Panc1 (cell line): ENCODE measurements around the gene ATP6V1E1. TPM values are rescaled to one million over a fixed set of nuclear protein-coding genes. Genes with fewer than 3 reads are reported as not detected.

Experiments
- ATAC-seq: fragments of 200-7000 bp; cut with Tn5 transposase; 2 replicates; pipeline ENCODE4 v1.9.1; 2020; ENCODE audit warnings: mild to moderate bottlenecking, moderate library complexity
- BruUV-seq: library from RNA; stranded (reverse); fragments of 400-500 nt; replicated peaks from 2 replicates; lab custom pipeline; 2021; lab: Mats Ljungman, UMichigan
- CTCF ChIA-PET: fragments of 300-600 bp; sonication (Branson Sonifier 250); formaldehyde crosslinking; loops from one replicate; lab custom pipeline; 2022; ENCODE audit warnings: antibody characterized with exemption; lab: Charles Lee
- POLR2A ChIA-PET: fragments of 300-600 bp; sonication (Branson Sonifier 250); formaldehyde crosslinking; loops from one replicate; lab custom pipeline; 2022; ENCODE audit warnings: antibody characterized with exemption; lab: Charles Lee
- DNase-seq: peaks from one replicate; pipeline ENCODE4 v3.0.0-alpha.2; 2010; ENCODE audit warnings: low read depth, low spot score
- H3K27ac ChIP-seq: 2 replicates; pipeline ENCODE4 v1.5.1; 2011; ENCODE audit warnings: mild to moderate bottlenecking, low read length, inconsistent platforms
- H3K27me3 ChIP-seq: fragments of 200-500 bp; sonication (Bioruptor generic); 2 replicates; pipeline ENCODE4 v1.6.0; 2014; ENCODE audit warnings: low read length, inconsistent platforms; ENCODE audit not compliant: control insufficient read depth, insufficient read depth
- H3K36me3 ChIP-seq: fragments of 200-500 bp; sonication (Bioruptor generic); 2 replicates; pipeline ENCODE4 v1.5.1; 2014; ENCODE audit warnings: inconsistent platforms, mild to moderate bottlenecking, low read length, moderate library complexity; ENCODE audit not compliant: control insufficient read depth, insufficient read depth
- H3K4me1 ChIP-seq: 2 replicates; pipeline ENCODE4 v1.5.1; 2011; ENCODE audit warnings: inconsistent platforms, mild to moderate bottlenecking, low read length, moderate library complexity; ENCODE audit not compliant: control insufficient read depth, insufficient read depth
- H3K4me3 ChIP-seq, 2 experiments: 2 replicates each; pipeline ENCODE4 v1.5.1; 2011 to 2012; ENCODE audit warnings: low read depth in 2 of 2, low read length in 2 of 2, mild to moderate bottlenecking in 2 of 2, inconsistent platforms in 1 of 2, moderate library complexity in 1 of 2
- H3K9me3 ChIP-seq: fragments of 200-500 bp; sonication (Bioruptor generic); 2 replicates; pipeline ENCODE4 v1.5.1; 2014; ENCODE audit warnings: low read depth, mild to moderate bottlenecking, inconsistent platforms, low read length, moderate library complexity; ENCODE audit not compliant: control insufficient read depth, insufficient read depth
- POLR2AphosphoS5 ChIP-seq: IDR thresholded peaks from 2 replicates; pipeline ENCODE4 v1.6.1; 2012; ENCODE audit warnings: mild to moderate bottlenecking, low read depth, low read length, moderate library complexity
- SIN3A ChIP-seq: IDR thresholded peaks from 2 replicates; pipeline ENCODE4 v1.6.1; 2012; ENCODE audit warnings: low read depth, mild to moderate bottlenecking, low read length, moderate library complexity, borderline replicate concordance; ENCODE audit not compliant: insufficient read depth
- TCF7L2 ChIP-seq: IDR thresholded peaks from 2 replicates; pipeline ENCODE4 v1.6.1; 2011; ENCODE audit warnings: mild to moderate bottlenecking, low read depth, low read length, inconsistent platforms
- in situ Hi-C: cut with HindIII; loops from 2 replicates; pipeline ENCODE4 v1.10.0; 2016; ENCODE audit warnings: low sequenced_read_pairs, low pct_unique_long_range_greater_than_20kb
- intact Hi-C: fragments of 100-400 bp; cut with micrococcal nuclease; formaldehyde crosslinking; loops from one replicate; pipeline ENCODE4 v1.10.0; 2022; ENCODE audit not compliant: unreplicated experiment
- total RNA-seq: library from RNA; stranded (reverse); gene quantifications from one replicate; pipeline ENCODE4 v1.2.1, GENCODE V29; 2021; ENCODE audit not compliant: unreplicated experiment
- TF ChIP-seq, protein P1 (sequence below), 2 experiments: IDR thresholded peaks; 2 replicates each; pipeline ENCODE4 v1.6.1; 2011 to 2012; ENCODE audit warnings: low read depth in 2 of 2, control low read depth in 1 of 2, low read length in 1 of 2, mild to moderate bottlenecking in 1 of 2, moderate library complexity in 1 of 2; ENCODE audit not compliant: insufficient read depth in 1 of 2
- TF ChIP-seq, protein P2 (sequence below): fragments of 450-650 bp; IDR thresholded peaks from 2 replicates; pipeline ENCODE4 v1.5.1; 2017; ENCODE audit warnings: mild to moderate bottlenecking

Gene ATP6V1E1
- total RNA-seq, 1 experiment from 2014 or later = 136 TPM

DNA sequence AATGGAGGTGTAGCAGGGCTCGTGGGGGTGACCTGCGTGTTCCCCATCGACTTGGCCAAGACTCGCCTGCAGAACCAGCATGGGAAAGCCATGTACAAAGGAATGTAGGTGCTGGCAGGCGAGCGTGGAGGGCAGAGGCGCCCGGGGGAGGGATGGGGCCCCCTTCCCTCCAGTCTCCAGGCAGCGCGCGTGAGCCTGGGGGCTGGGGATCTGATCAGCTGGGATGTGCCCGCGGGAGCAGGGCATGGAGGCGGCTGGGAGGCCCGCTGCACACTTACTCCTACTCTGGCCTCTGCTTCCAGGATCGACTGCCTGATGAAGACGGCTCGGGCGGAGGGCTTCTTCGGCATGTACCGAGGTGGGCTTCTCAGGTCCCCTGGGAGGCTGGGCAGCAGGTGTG lies 47.5 kb downstream of the ATP6V1E1 start:
- intact Hi-C loops = no loop called here
- Histone ChIP-seq H3K4me1 (peaks cover 5% of the 10 kb centered on the region), H3K27ac (no peak overlapping the region), H3K27me3 (no peaks in the 10 kb centered on the region), H3K9me3 (no peaks in the 10 kb centered on the region), H3K36me3 (no peaks in the 10 kb centered on the region), H3K4me3 (no peak overlapping the region)
- ChIA-PET CTCF (interaction anchor here (0.5 kb wide), 1 partner anchor 509 kb away, joined by 3 read pairs; no protein-coding TSS in a partner anchor), POLR2A (interaction anchor here (0.5 kb wide), 1 partner anchor 58 kb away, joined by 8 read pairs; no protein-coding TSS in a partner anchor)
- in situ Hi-C loops = no loop called here
- TF ChIP-seq, protein P1, sequence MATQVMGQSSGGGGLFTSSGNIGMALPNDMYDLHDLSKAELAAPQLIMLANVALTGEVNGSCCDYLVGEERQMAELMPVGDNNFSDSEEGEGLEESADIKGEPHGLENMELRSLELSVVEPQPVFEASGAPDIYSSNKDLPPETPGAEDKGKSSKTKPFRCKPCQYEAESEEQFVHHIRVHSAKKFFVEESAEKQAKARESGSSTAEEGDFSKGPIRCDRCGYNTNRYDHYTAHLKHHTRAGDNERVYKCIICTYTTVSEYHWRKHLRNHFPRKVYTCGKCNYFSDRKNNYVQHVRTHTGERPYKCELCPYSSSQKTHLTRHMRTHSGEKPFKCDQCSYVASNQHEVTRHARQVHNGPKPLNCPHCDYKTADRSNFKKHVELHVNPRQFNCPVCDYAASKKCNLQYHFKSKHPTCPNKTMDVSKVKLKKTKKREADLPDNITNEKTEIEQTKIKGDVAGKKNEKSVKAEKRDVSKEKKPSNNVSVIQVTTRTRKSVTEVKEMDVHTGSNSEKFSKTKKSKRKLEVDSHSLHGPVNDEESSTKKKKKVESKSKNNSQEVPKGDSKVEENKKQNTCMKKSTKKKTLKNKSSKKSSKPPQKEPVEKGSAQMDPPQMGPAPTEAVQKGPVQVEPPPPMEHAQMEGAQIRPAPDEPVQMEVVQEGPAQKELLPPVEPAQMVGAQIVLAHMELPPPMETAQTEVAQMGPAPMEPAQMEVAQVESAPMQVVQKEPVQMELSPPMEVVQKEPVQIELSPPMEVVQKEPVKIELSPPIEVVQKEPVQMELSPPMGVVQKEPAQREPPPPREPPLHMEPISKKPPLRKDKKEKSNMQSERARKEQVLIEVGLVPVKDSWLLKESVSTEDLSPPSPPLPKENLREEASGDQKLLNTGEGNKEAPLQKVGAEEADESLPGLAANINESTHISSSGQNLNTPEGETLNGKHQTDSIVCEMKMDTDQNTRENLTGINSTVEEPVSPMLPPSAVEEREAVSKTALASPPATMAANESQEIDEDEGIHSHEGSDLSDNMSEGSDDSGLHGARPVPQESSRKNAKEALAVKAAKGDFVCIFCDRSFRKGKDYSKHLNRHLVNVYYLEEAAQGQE (IDR thresholded peaks at IDR 0.05; ENCODE audit: insufficient read depth in 1 of 2, low read depth in 2 of 2, low read length in 1 of 2) = no peak
- no peak for TF ChIP-seq SIN3A
- TF ChIP-seq POLR2AphosphoS5 = no peak
- TF ChIP-seq, protein P2, sequence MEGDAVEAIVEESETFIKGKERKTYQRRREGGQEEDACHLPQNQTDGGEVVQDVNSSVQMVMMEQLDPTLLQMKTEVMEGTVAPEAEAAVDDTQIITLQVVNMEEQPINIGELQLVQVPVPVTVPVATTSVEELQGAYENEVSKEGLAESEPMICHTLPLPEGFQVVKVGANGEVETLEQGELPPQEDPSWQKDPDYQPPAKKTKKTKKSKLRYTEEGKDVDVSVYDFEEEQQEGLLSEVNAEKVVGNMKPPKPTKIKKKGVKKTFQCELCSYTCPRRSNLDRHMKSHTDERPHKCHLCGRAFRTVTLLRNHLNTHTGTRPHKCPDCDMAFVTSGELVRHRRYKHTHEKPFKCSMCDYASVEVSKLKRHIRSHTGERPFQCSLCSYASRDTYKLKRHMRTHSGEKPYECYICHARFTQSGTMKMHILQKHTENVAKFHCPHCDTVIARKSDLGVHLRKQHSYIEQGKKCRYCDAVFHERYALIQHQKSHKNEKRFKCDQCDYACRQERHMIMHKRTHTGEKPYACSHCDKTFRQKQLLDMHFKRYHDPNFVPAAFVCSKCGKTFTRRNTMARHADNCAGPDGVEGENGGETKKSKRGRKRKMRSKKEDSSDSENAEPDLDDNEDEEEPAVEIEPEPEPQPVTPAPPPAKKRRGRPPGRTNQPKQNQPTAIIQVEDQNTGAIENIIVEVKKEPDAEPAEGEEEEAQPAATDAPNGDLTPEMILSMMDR = no peak
- no peak for TF ChIP-seq TCF7L2
- DNase-seq (no peak), ATAC-seq (no peak)
- no TSS peak for BruUV-seq

DNA sequence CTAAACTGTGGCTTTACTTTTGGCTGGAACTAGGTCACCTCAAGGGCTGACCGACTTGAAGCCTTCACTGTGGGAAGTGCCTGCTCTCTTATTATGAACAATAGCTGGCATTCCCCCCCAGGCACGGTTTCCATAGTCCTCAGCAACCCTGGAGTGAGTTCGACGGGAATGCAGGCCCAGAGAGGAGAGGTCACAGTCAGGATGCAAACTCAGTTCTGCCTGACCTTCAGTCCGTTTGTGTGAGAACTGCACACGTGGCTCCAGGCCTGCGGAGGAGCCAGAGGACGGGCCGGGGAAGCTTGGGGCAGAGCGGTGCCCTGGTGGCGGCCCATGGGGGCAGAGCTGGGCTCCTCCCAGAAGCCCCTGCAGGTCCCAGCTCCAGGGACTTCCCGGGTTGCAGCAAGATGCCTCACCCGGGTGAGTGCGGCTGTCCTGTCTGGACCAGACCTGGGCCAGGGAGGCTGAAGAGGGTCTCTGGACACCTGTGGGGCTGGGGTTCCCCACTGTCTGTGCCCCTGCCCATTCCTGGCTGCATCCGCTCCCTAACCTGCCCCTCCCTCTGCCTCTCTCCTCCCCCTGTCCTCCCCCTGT lies 48.0 kb downstream of the ATP6V1E1 start:
- CTCF ChIA-PET = interaction anchor here (0.5 kb wide), 1 partner anchor 508 kb away, joined by 3 read pairs; no protein-coding TSS in a partner anchor
- POLR2A ChIA-PET = interaction anchor here (0.6 to 1.6 kb wide), 2 partner anchors 9 kb away, joined by 3 read pairs; no protein-coding TSS in a partner anchor

More for the DNA sequence above, 48.0 kb downstream of the ATP6V1E1 start:
- no peaks in the 10 kb centered on the region for H3K27me3 ChIP-seq
- ATAC-seq = no peak
- no peak for DNase-seq
- H3K9me3 ChIP-seq = no peaks in the 10 kb centered on the region
- no peaks in the 10 kb centered on the region for H3K36me3 ChIP-seq
- BruUV-seq = no TSS peak
- no peak overlapping the region for H3K27ac ChIP-seq
- H3K4me3 ChIP-seq = no peak overlapping the region
- peaks cover 7% of the 10 kb centered on the region for H3K4me1 ChIP-seq
- intact Hi-C loops = no loop called here
- in situ Hi-C loops = no loop called here
- TF ChIP-seq TCF7L2 = no peak
- TF ChIP-seq, protein P1 (IDR thresholded peaks at IDR 0.05; ENCODE audit: insufficient read depth in 1 of 2, low read depth in 2 of 2, low read length in 1 of 2) = no peak
